GM12878 (cell line): ENCODE measurements around the gene CAPN8. TPM values are rescaled to one million over a fixed set of nuclear protein-coding genes. Genes with fewer than 3 reads are reported as not detected.
A peak's percentile ranks its signal among the peaks of the same experiment; 100 is the strongest.

Experiments
- ATAC-seq: fragments of 200-7000 bp; cut with Tn5 transposase; 3 replicates; pipeline ENCODE4 v1.9.1; 2020; ENCODE audit warnings: mild to moderate bottlenecking, moderate library complexity
- BruUV-seq: library from RNA; stranded (reverse); fragments of 400-500 nt; replicated peaks from 2 replicates; lab custom pipeline; 2021; lab: Mats Ljungman, UMichigan
- CTCF ChIA-PET: fragments of 300-600 bp; sonication (Branson Sonifier 250); formaldehyde crosslinking; extraction: SDS; loops from one replicate; lab custom pipeline; 2021; ENCODE audit warnings: inconsistent platforms; lab: Yijun Ruan, JAX
- POLR2A ChIA-PET: fragments of 350-600 bp; formaldehyde crosslinking; extraction: SDS; loops from one replicate; lab custom pipeline; 2021; ENCODE audit warnings: inconsistent platforms; lab: Charles Lee
- RAD21 ChIA-PET: fragments of 300-600 bp; sonication (Branson Sonifier 250); formaldehyde crosslinking; loops from one replicate; lab custom pipeline; 2023; ENCODE audit warnings: antibody characterized with exemption; ENCODE audit not compliant: unreplicated experiment; lab: Charles Lee
- SMC1A ChIA-PET: fragments of 300-600 bp; sonication (Branson Sonifier 250); formaldehyde crosslinking; loops from one replicate; lab custom pipeline; 2023; ENCODE audit not compliant: unreplicated experiment, uncharacterized antibody; lab: Charles Lee
- DNase-seq: peaks from one replicate; pipeline ENCODE4 v3.0.0-alpha.2; 2011; ENCODE audit warnings: low read depth, low spot score
- FAIRE-seq: peaks from 3 replicates; lab custom pipeline; 2011; peaks lifted over from hg19 to GRCh38; lab: Jason Lieb, UNC
- H2AFZ ChIP-seq: 2 replicates; pipeline ENCODE4 v1.6.0; 2011; ENCODE audit warnings: low read depth, low read length, control low read depth; ENCODE audit not compliant: control insufficient read depth
- H3K27ac ChIP-seq: 2 replicates; pipeline ENCODE4 v1.5.1; 2011; ENCODE audit warnings: control low read depth; ENCODE audit not compliant: control insufficient read depth, insufficient read depth
- H3K27me3 ChIP-seq, 2 experiments: replicated peaks in 1 of 2; 2 replicates each; pipeline versions ENCODE4 v1.6.0 to v1.6.1; 2011; ENCODE audit warnings: low read length in 1 of 2; ENCODE audit not compliant: control insufficient read depth in 2 of 2, insufficient read depth in 2 of 2
- H3K36me3 ChIP-seq, 2 experiments: 2 replicates each; pipeline ENCODE4 v1.5.1; 2011; ENCODE audit warnings: low read length in 1 of 2; ENCODE audit not compliant: control insufficient read depth in 2 of 2, insufficient read depth in 2 of 2
- H3K4me1 ChIP-seq: 2 replicates; pipeline ENCODE4 v1.6.1; 2011; ENCODE audit warnings: mild to moderate bottlenecking, low read length, moderate library complexity, mixed read lengths; ENCODE audit not compliant: control insufficient read depth, insufficient read depth
- H3K4me2 ChIP-seq: 2 replicates; pipeline ENCODE4 v1.6.0; 2011; ENCODE audit warnings: control low read depth; ENCODE audit not compliant: control insufficient read depth, insufficient read depth
- H3K4me3 ChIP-seq: fragments of 200-600 bp; sonication (generic); 2 replicates; pipeline ENCODE4 v1.5.1; 2016
- H3K79me2 ChIP-seq: 2 replicates; pipeline ENCODE4 v1.6.0; 2011; ENCODE audit warnings: low read length; ENCODE audit not compliant: control insufficient read depth, insufficient read depth
- H3K9ac ChIP-seq: 2 replicates; pipeline ENCODE4 v1.8.0; 2011; ENCODE audit warnings: low read length, control low read depth, mixed read lengths; ENCODE audit not compliant: control insufficient read depth, insufficient read depth
- H3K9me3 ChIP-seq: replicated peaks from 3 replicates; pipeline ENCODE4 v1.5.1; 2011; ENCODE audit warnings: mild to moderate bottlenecking, low read length; ENCODE audit not compliant: control insufficient read depth, insufficient read depth
- H4K20me1 ChIP-seq: 2 replicates; pipeline ENCODE4 v1.6.0; 2011; ENCODE audit not compliant: control insufficient read depth, insufficient read depth
- ATF2 ChIP-seq: IDR thresholded peaks from 2 replicates; pipeline ENCODE4 v1.6.1; 2012; ENCODE audit warnings: low read length, inconsistent platforms
- BACH1 ChIP-seq: fragments of 450-650 bp; IDR thresholded peaks from 2 replicates; pipeline ENCODE4 v1.6.1; 2017; ENCODE audit warnings: mild to moderate bottlenecking, borderline replicate concordance
- BCL11A ChIP-seq: IDR thresholded peaks from 2 replicates; pipeline ENCODE4 v1.6.1; 2011; ENCODE audit warnings: low read depth, low read length
- CHD1 ChIP-seq: IDR thresholded peaks from 2 replicates; pipeline ENCODE4 v1.6.1; 2012; ENCODE audit warnings: low read depth, low read length, improper control_type of control experiment
- PRDM15 ChIP-seq: fragments of 450-650 bp; formaldehyde crosslinking; IDR thresholded peaks from 2 replicates; pipeline ENCODE4 v1.4.0; 2020; ENCODE audit warnings: mild to moderate bottlenecking, moderate library complexity
- RAD21 ChIP-seq: IDR thresholded peaks from 2 replicates; pipeline ENCODE4 v1.6.1; 2011; ENCODE audit warnings: mild to moderate bottlenecking, low read depth, low read length, moderate library complexity; ENCODE audit not compliant: insufficient read depth
- RAD51 ChIP-seq: fragments of 450-650 bp; IDR thresholded peaks from 2 replicates; pipeline ENCODE4 v1.6.1; 2016; ENCODE audit warnings: moderate library complexity, mild to moderate bottlenecking, inconsistent platforms
- SPI1 ChIP-seq: IDR thresholded peaks from 2 replicates; pipeline ENCODE4 v1.6.1; 2011; ENCODE audit warnings: low read depth, mild to moderate bottlenecking, low read length, moderate library complexity, borderline replicate concordance; ENCODE audit not compliant: insufficient read depth
- USF1 ChIP-seq: IDR thresholded peaks from 2 replicates; pipeline ENCODE4 v1.6.1; 2011; ENCODE audit warnings: borderline replicate concordance, low read depth, mild to moderate bottlenecking, moderate library complexity, mixed read lengths, low read length; ENCODE audit not compliant: insufficient read depth; ENCODE audit errors: extremely low read length
- ZBTB11 ChIP-seq: fragments of 450-650 bp; formaldehyde crosslinking; IDR thresholded peaks from 2 replicates; pipeline ENCODE4 v1.5.0; 2022; ENCODE audit warnings: mild to moderate bottlenecking, missing genetic modification characterization
- WGBS: methylation state at CpG from one replicate; pipeline ENCODE4 v1.1.6; 2016; ENCODE audit warnings: low lambda C conversion rate; ENCODE audit not compliant: insufficient replicate concordance, insufficient coverage; ENCODE audit errors: missing lambda C conversion rate; 5-methylcytosine and 5-hydroxymethylcytosine counted together
- in situ Hi-C: fragments of 300-500 bp; cut with MboI; formaldehyde crosslinking; loops from 9 replicates; pipeline ENCODE4 v1.14.3; 2018; ENCODE audit warnings: mixed read lengths
- intact Hi-C: fragments of 100-400 bp; cut with micrococcal nuclease; formaldehyde crosslinking; loops from one replicate; pipeline ENCODE4 v1.14.2; 2022; ENCODE audit not compliant: unreplicated experiment
- polyA plus RNA-seq, 11 experiments: library from polyadenylated mRNA; depleted of rRNA in 4 of 11; unstranded in 6 of 11; stranded (reverse) in 5 of 11; fragments of >200 nt; fragmentation: Nextera tagmentation in 4 of 11; fragmentation: Illumina TruSeq in 1 of 11; extraction: Ambion mirVana in 4 of 11; extraction: Trizol in 1 of 11; gene quantifications; 1 replicate in 1 of 11; 2 replicates in 10 of 11; pipeline versions ENCODE4 v1.2.1 to v1.2.3, GENCODE V29; 2011 to 2016; ENCODE audit warnings: inconsistent platforms in 2 of 11, missing spikeins in 2 of 11, low read depth in 1 of 11
- total RNA-seq, 4 experiments: library from RNA; depleted of rRNA in 3 of 4; stranded (reverse); fragments of >200 nt in 3 of 4; fragmentation: Illumina TruSeq in 1 of 4; extraction: Trizol in 1 of 4; gene quantifications; 2 replicates each; pipeline versions ENCODE4 v1.2.1 to v1.2.3, GENCODE V29; 2013 to 2021

The CAPN8 gene
- total and polyA plus RNA-seq, 10 of the 15 experiments (the other 5 are each of a cell fraction or from before 2014, with no cell fraction given): 6.4 to 30.7 (median 12.3) TPM

- TF ChIP-seq PRDM15 (CRISPR knock-in tag) (no peak), BCL11A (no peak), ATF2 (no peak), CHD1 (no peak), RAD51 (no peak), RAD21 (no peak)
Measured at GRCh38 chr1:223678841-223679240, 13.3 kb upstream of the CAPN8 start (continued).

GRCh38 chr1:223674119-223674890, 8.8 kb upstream of the CAPN8 start:
- Histone ChIP-seq H3K4me3 (no peak overlapping the region), H3K4me1 (no peaks in the 10 kb centered on the region), H3K27ac (no peak overlapping the region), H3K9me3 (peaks cover 2% of the 10 kb centered on the region; the same call in 2 of the 3 replicates), H3K9ac (no peak overlapping the region), H2AFZ (no peak overlapping the region), H3K27me3 (no peaks in the 10 kb centered on the region), H4K20me1 (no peaks in the 10 kb centered on the region), H3K79me2 (no peaks in the 10 kb centered on the region), H3K36me3 (no peaks in the 10 kb centered on the region), H3K4me2 (no peak overlapping the region)
- ChIA-PET CTCF (interaction anchor here (5.6 kb wide), 1 partner anchor 117 kb away, joined by 40 read pairs; no protein-coding TSS in a partner anchor), POLR2A (no interaction called here), SMC1A (interaction anchor here (1.9 kb wide), 1 partner anchor 117 kb away, joined by 7 read pairs; no protein-coding TSS in a partner anchor), RAD21 (no interaction called here)
- TF ChIP-seq ZBTB11 (CRISPR knock-in tag): no peak
- TF ChIP-seq RAD51: no peak
- TF ChIP-seq USF1: no peak
- peak; percentile 29; the same call in 1 of the 2 replicates for TF ChIP-seq SPI1
- no peak for TF ChIP-seq BACH1
- intact Hi-C loops: no loop called here
- DNase-seq (no peak), FAIRE-seq (no peak), ATAC-seq (no peak)
- in situ Hi-C loops: no loop called here
- 19% methylated on average over 5 of the region's 5 CpGs for WGBS
- no TSS peak for BruUV-seq
